ENCODE data around the gene KDM4B. TPM values are rescaled to one million over a fixed set of nuclear protein-coding genes. Genes with fewer than 3 reads are reported as not detected.

Gene KDM4B
- polyA plus RNA-seq, 3 donors: 6.4 to 22.7 (median 12.7) TPM

DNA sequence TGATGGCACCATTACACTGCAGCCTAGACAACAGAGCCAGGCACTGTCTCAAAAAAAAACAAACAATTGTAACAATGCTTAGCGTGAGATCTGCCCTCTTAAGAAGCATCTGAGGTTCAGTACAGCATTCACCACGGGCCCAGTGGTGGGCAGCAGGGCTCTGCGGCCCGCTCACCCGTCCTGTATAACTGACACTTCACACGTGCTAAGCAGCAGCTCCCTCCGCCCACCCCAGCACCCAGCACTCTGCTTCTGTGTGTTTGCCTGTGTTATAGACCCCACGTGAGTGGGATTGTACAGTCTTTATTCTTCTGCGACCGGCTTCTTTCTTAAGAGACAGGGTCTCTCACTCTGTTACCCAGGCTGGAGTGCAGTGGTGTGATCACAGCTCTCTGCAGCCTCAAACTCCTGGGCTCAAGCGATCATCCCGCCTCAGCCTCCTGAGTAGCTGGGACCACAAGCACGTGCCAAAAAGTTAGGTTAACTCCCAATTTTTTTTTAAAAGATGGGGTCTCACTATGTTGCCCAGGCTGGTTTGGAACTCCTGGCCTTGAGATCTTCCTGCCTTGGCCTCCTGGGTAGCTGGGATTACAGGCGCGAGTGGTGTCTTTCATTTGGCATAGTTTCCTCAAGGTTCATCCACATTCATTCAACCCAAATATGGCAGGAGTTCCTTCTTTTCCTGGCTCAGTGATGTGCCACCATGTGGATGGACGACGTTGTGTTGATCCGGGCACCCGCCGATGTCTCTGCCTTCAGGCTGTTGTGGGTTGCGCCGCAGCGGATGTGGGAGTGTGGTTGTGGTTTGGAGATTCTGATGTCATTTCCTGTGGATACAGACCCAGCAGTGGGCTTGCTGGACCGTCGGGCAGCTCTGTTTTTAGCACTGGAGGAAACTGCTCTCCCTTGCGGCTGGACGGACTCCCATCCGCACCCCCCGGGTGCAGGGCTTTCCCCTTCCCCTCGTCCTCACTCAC is 170.0 kb downstream of the KDM4B start:
- peaks cover 98% of the 10 kb centered on the region for H4K20me1 ChIP-seq (ENCODE audit: insufficient read depth, low read length)
- H3K4me3 ChIP-seq (replicated peaks in 1 of 3; ENCODE audit: low read depth in 2 of 3, low read length in 3 of 3): no peak overlapping the region
- no peaks in the 10 kb centered on the region for H3K9me3 ChIP-seq (replicated peaks in 1 of 2; ENCODE audit: control insufficient read depth in 1 of 2, insufficient read depth in 1 of 2, low read length in 2 of 2)
- H3K27ac Mint-ChIP-seq: peak overlapping the region in 4 of 7 donors; percentile 60 to 79 (median 68)
- peaks cover 87 to 98% of the 10 kb centered on the region in 2 donors for H3K36me3 Mint-ChIP-seq
- no peak overlapping the region for H3K27ac ChIP-seq (ENCODE audit: low read depth in 1 of 2, low read length in 2 of 2)
- peaks cover 86 to 96% of the 10 kb centered on the region in 2 donors for H3K36me3 ChIP-seq (replicated peaks in 1 of 2; ENCODE audit: control insufficient read depth in 1 of 2, insufficient read depth in 2 of 2, low read length in 2 of 2)
- TF ChIP-seq, protein P1, sequence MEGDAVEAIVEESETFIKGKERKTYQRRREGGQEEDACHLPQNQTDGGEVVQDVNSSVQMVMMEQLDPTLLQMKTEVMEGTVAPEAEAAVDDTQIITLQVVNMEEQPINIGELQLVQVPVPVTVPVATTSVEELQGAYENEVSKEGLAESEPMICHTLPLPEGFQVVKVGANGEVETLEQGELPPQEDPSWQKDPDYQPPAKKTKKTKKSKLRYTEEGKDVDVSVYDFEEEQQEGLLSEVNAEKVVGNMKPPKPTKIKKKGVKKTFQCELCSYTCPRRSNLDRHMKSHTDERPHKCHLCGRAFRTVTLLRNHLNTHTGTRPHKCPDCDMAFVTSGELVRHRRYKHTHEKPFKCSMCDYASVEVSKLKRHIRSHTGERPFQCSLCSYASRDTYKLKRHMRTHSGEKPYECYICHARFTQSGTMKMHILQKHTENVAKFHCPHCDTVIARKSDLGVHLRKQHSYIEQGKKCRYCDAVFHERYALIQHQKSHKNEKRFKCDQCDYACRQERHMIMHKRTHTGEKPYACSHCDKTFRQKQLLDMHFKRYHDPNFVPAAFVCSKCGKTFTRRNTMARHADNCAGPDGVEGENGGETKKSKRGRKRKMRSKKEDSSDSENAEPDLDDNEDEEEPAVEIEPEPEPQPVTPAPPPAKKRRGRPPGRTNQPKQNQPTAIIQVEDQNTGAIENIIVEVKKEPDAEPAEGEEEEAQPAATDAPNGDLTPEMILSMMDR (IDR thresholded peaks at IDR 0.05): no peak
- peaks cover 25% of the 10 kb centered on the region for H3K4me1 Mint-ChIP-seq
- H3K4me3 Mint-ChIP-seq: peak overlapping the region; percentile 12 to 81
- peaks cover 0 to 4% of the 10 kb centered on the region in 2 donors for H3K27me3 ChIP-seq (ENCODE audit: control insufficient read depth in 2 of 2, insufficient read depth in 2 of 2, low read length in 2 of 2)
- peaks cover 3 to 29% (median 11%) of the 10 kb centered on the region in 3 donors for H3K27me3 Mint-ChIP-seq (ENCODE audit: low read depth in 3 of 3)
- peaks cover 15 to 21% of the 10 kb centered on the region in 2 donors for H3K4me1 ChIP-seq (ENCODE audit: control insufficient read depth in 1 of 2, insufficient read depth in 2 of 2, low read length in 2 of 2)
- peak overlapping the region; percentile 24 for H3K4me2 ChIP-seq (replicated peaks; ENCODE audit: extremely low read depth, low read length, poor library complexity, severe bottlenecking)
- peak; percentile 57 to 77 (median 62) for DNase-seq
- H3K79me2 ChIP-seq (ENCODE audit: insufficient read depth, low read length): no peaks in the 10 kb centered on the region
- intact Hi-C loops (cut with micrococcal nuclease): no loop called here
- H2AFZ ChIP-seq (ENCODE audit: insufficient read depth, low read depth, low read length, poor library complexity, severe bottlenecking): no peak overlapping the region
- H3K9me3 Mint-ChIP-seq: peaks cover 0 to 5% (median 2%) of the 10 kb centered on the region in 7 donors
- peak overlapping the region; percentile 25 for H3K9ac ChIP-seq (ENCODE audit: insufficient read depth, low read length, poor library complexity, severe bottlenecking)
- 42% methylated on average over 29 of the region's 30 CpGs for WGBS (ENCODE audit: insufficient coverage)

DNA sequence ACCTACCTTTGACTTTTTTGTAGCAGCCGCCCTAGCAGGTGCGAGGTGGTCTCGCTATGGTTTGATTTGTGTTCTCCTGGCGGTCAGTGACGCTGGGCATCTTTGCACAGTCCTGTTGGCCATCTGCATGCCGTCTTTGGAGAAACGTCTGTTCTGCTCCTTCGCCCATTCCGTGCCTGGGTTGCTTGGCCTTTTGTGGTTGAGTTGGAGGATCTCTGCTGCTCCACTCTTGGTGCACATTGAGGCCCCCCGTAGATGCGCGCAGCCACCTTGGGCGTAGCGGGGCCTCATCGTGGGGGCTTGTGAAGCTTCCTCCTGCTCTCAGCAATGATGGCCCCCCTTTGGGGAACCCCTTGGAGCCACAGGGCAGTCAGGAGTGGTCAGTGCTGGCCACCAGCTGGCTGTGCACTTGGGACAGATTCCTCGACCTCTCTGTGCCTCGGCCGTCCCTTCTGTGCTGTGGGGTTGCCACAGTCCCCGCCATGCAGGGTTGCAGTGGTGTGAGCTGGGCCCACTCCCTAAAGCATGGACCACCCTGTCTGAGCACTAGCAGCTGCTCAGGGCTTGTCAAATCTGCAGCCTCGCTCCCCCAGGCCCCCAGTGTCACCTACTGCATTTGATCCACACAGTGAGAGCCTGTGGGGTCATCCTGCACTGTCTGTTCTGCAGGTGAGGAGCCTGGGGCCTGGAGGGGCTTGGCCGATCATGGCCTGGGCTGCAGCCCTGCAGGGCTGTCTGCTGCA is 170.8 kb downstream of the KDM4B start:
- H3K9me3 ChIP-seq (replicated peaks in 1 of 2; ENCODE audit: control insufficient read depth in 1 of 2, insufficient read depth in 1 of 2, low read length in 2 of 2): no peaks in the 10 kb centered on the region
- no peak for DNase-seq
- Mint-ChIP-seq H3K36me3 (peaks cover 82 to 98% of the 10 kb centered on the region in 2 donors), H3K4me3 (peak overlapping the region; percentile 4 to 81), H3K27ac (peak overlapping the region in 4 of 7 donors; percentile 10 to 79 (median 57)), H3K9me3 (peaks cover 0 to 5% (median 2%) of the 10 kb centered on the region in 7 donors), H3K4me1 (peaks cover 25% of the 10 kb centered on the region), H3K27me3 (ENCODE audit: low read depth in 3 of 3) (peaks cover 3 to 26% (median 11%) of the 10 kb centered on the region in 3 donors)
- intact Hi-C loops (cut with micrococcal nuclease): no loop called here
- no peaks in the 10 kb centered on the region for H3K79me2 ChIP-seq (ENCODE audit: insufficient read depth, low read length)
- peak overlapping the region; percentile 24 for H3K4me2 ChIP-seq (replicated peaks; ENCODE audit: extremely low read depth, low read length, poor library complexity, severe bottlenecking)
- peaks cover 92% of the 10 kb centered on the region for H4K20me1 ChIP-seq (ENCODE audit: insufficient read depth, low read length)
- H3K4me3 ChIP-seq (replicated peaks in 1 of 3; ENCODE audit: low read depth in 2 of 3, low read length in 3 of 3): no peak overlapping the region
- peaks cover 15 to 21% of the 10 kb centered on the region in 2 donors for H3K4me1 ChIP-seq (ENCODE audit: control insufficient read depth in 1 of 2, insufficient read depth in 2 of 2, low read length in 2 of 2)
- WGBS (ENCODE audit: insufficient coverage): 47% methylated on average over 17 of the region's 21 CpGs
- H3K36me3 ChIP-seq (replicated peaks in 1 of 2; ENCODE audit: control insufficient read depth in 1 of 2, insufficient read depth in 2 of 2, low read length in 2 of 2): peaks cover 82 to 95% of the 10 kb centered on the region in 2 donors
- H2AFZ ChIP-seq (ENCODE audit: insufficient read depth, low read depth, low read length, poor library complexity, severe bottlenecking): no peak overlapping the region
- no peak overlapping the region for H3K27ac ChIP-seq (ENCODE audit: low read depth in 1 of 2, low read length in 2 of 2)
- TF ChIP-seq, protein P1 (IDR thresholded peaks at IDR 0.05): no peak
- peaks cover 0 to 4% of the 10 kb centered on the region in 2 donors for H3K27me3 ChIP-seq (ENCODE audit: control insufficient read depth in 2 of 2, insufficient read depth in 2 of 2, low read length in 2 of 2)
- peak overlapping the region; percentile 25 for H3K9ac ChIP-seq (ENCODE audit: insufficient read depth, low read length, poor library complexity, severe bottlenecking)

Data from CD14-positive monocyte (primary cell).